Upper lobe of right lung (tissue), 1 donor: ENCODE results near the gene LMTK3. TPM values are rescaled to one million over a fixed set of nuclear protein-coding genes. Genes with fewer than 3 reads are reported as not detected.

Source experiments
- ATAC-seq: fragments of 200-7000 bp; cut with Tn5 transposase; one replicate; pipeline ENCODE4 v1.9.1; 2020; ENCODE audit warnings: mild to moderate bottlenecking, moderate library complexity
- DNase-seq: peaks from one replicate; pipeline ENCODE4 v3.0.0-alpha.2; 2020
- H3K27ac ChIP-seq: fragments of 200-600 bp; one replicate; pipeline ENCODE4 v1.8.0; 2022
- H3K27me3 ChIP-seq: fragments of 200-600 bp; one replicate; pipeline ENCODE4 v1.8.0; 2022; ENCODE audit warnings: mild to moderate bottlenecking
- H3K36me3 ChIP-seq: fragments of 200-600 bp; one replicate; pipeline ENCODE4 v1.8.0; 2022
- H3K4me1 ChIP-seq: fragments of 200-600 bp; one replicate; pipeline ENCODE4 v1.8.0; 2022
- H3K4me3 ChIP-seq: fragments of 200-600 bp; one replicate; pipeline ENCODE4 v1.8.0; 2022; ENCODE audit warnings: mild to moderate bottlenecking
- H3K9me3 ChIP-seq: fragments of 200-600 bp; one replicate; pipeline ENCODE4 v1.8.0; 2022
- CTCF ChIP-seq: fragments of 200-600 bp; IDR thresholded peaks from one replicate; pipeline ENCODE4 v1.8.0; 2022; ENCODE audit warnings: antibody characterized with exemption
- intact Hi-C: fragments of 100-400 bp; cut with DNase I; formaldehyde crosslinking; loops from one replicate; pipeline ENCODE4 v1.11.0; 2022
- total RNA-seq: library from RNA; stranded (reverse); fragmentation: NEBNext Ultra II Directional; extraction: Animal tissue kit (Norgen Biotek cat#: 25700); gene quantifications from one replicate; pipeline ENCODE4 v1.2.1, GENCODE V29; 2021
- donor health status: DM: no; HTN: yes; CAD: no; lungs with severe emphysema.

LMTK3 gene
- total RNA-seq, 1 donor from 2014 or later = 7.1 TPM

GRCh38 chr19:48443731-48444128 is 67.9 kb downstream of the LMTK3 start:
- ATAC-seq (no peak), DNase-seq (no peak)
- Histone ChIP-seq H3K4me3 (peak overlapping the region; percentile 100), H3K9me3 (no peaks in the 10 kb centered on the region), H3K27ac (no peak overlapping the region), H3K4me1 (peaks cover 13% of the 10 kb centered on the region), H3K36me3 (peaks cover 23% of the 10 kb centered on the region), H3K27me3 (peaks cover 24% of the 10 kb centered on the region)
- intact Hi-C loops = no loop called here
- TF ChIP-seq CTCF = no peak

GRCh38 chr19:48443256-48443655 is 68.4 kb downstream of the LMTK3 start:
- Histone ChIP-seq H3K4me1 (peaks cover 13% of the 10 kb centered on the region), H3K27me3 (peaks cover 24% of the 10 kb centered on the region), H3K9me3 (no peaks in the 10 kb centered on the region), H3K27ac (no peak overlapping the region), H3K36me3 (peaks cover 18% of the 10 kb centered on the region), H3K4me3 (peak overlapping the region; percentile 34)
- intact Hi-C loops = no loop called here
- DNase-seq = no peak
- no peak for TF ChIP-seq CTCF
- no peak for ATAC-seq

- H3K9me3 ChIP-seq = no peaks in the 10 kb centered on the region
- ATAC-seq (no peak), DNase-seq (no peak)
- peaks cover 9% of the 10 kb centered on the region for H3K36me3 ChIP-seq
- H3K27me3 ChIP-seq = peaks cover 24% of the 10 kb centered on the region
- no peak overlapping the region for H3K27ac ChIP-seq
- H3K4me1 ChIP-seq = peaks cover 13% of the 10 kb centered on the region
- no peak for TF ChIP-seq CTCF
- intact Hi-C loops = no loop called here
- H3K4me3 ChIP-seq = no peak overlapping the region
Measured at GRCh38 chr19:48442116-48443035, 69.3 kb downstream of the LMTK3 start.

- DNase-seq (no peak), ATAC-seq (no peak)
- intact Hi-C loops = no loop called here
- H3K4me1 ChIP-seq = peaks cover 11% of the 10 kb centered on the region
- no peak overlapping the region for H3K27ac ChIP-seq
- peaks cover 27% of the 10 kb centered on the region for H3K27me3 ChIP-seq
- H3K4me3 ChIP-seq = no peak overlapping the region
- TF ChIP-seq CTCF = no peak
- no peaks in the 10 kb centered on the region for H3K9me3 ChIP-seq
- peaks cover under 1% of the 10 kb centered on the region for H3K36me3 ChIP-seq
Measured at GRCh38 chr19:48441360-48442050, 70.1 kb downstream of the LMTK3 start.

- H3K4me3 ChIP-seq = no peak overlapping the region
- peaks cover 14% of the 10 kb centered on the region for H3K27me3 ChIP-seq
- no peaks in the 10 kb centered on the region for H3K9me3 ChIP-seq
- no peak overlapping the region for H3K27ac ChIP-seq
- intact Hi-C loops = no loop called here
- no peak for DNase-seq
- no peaks in the 10 kb centered on the region for H3K4me1 ChIP-seq
- no peaks in the 10 kb centered on the region for H3K36me3 ChIP-seq
- no peak for ATAC-seq
- TF ChIP-seq CTCF = no peak
Measured at GRCh38 chr19:48436586-48436985, 75.0 kb downstream of the LMTK3 start.

Other genes with a start within 250 kb of the LMTK3 start
- gene ZNF114, start 241.8 kb downstream of the LMTK3 start, total RNA-seq = 1.8 TPM
- 87.8 TPM for gene EMP3, start 186.3 kb downstream of the LMTK3 start, total RNA-seq
- gene TMEM143, start 147.9 kb downstream of the LMTK3 start, total RNA-seq = 10.7 TPM
- not detected for gene SYNGR4, start 147.5 kb downstream of the LMTK3 start, total RNA-seq
- 138 TPM for gene KDELR1, start 120.3 kb downstream of the LMTK3 start, total RNA-seq
- gene GRIN2D, start 118.2 kb downstream of the LMTK3 start, total RNA-seq = 0.61 TPM
- gene GRWD1, start 65.9 kb downstream of the LMTK3 start, total RNA-seq = 27.1 TPM
- gene KCNJ14, start 56.3 kb downstream of the LMTK3 start, total RNA-seq = 1.1 TPM
- gene CYTH2, start 42.5 kb downstream of the LMTK3 start, total RNA-seq = 60.7 TPM
- gene SULT2B1, start 40.3 kb upstream of the LMTK3 start, total RNA-seq = 20.4 TPM
- 0.98 TPM for gene SPACA4, start 94.9 kb upstream of the LMTK3 start, total RNA-seq
- gene FAM83E, start 103.2 kb upstream of the LMTK3 start, total RNA-seq = 31.1 TPM
- gene RPL18, start 107.3 kb upstream of the LMTK3 start, total RNA-seq = 1,025 TPM
- 23.3 TPM for gene SPHK2, start 107.7 kb upstream of the LMTK3 start, total RNA-seq
- gene DBP, start 125.5 kb upstream of the LMTK3 start, total RNA-seq = 17.7 TPM
- 9.5 TPM for gene CA11, start 134.4 kb upstream of the LMTK3 start, total RNA-seq
- 1.2 TPM for gene NTN5, start 161.2 kb upstream of the LMTK3 start, total RNA-seq
- 0.81 TPM for gene FUT2, start 184.1 kb upstream of the LMTK3 start, total RNA-seq
- 1.2 TPM for gene MAMSTR, start 207.9 kb upstream of the LMTK3 start, total RNA-seq
- 54.5 TPM for gene RASIP1, start 228.8 kb upstream of the LMTK3 start, total RNA-seq
- 3.8 TPM for gene IZUMO1, start 235.1 kb upstream of the LMTK3 start, total RNA-seq
- gene FUT1, start 240.8 kb upstream of the LMTK3 start, total RNA-seq = 19.9 TPM
- not detected for gene FGF21, start 243.7 kb upstream of the LMTK3 start, total RNA-seq